ENCODE measurements around the gene IER5L. TPM values are rescaled to one million over a fixed set of nuclear protein-coding genes. Genes with fewer than 3 reads are reported as not detected.

The IER5L gene
- total and polyA plus RNA-seq, 9 of the 15 experiments (the other 6 are each of a cell fraction or from before 2014, with no cell fraction given) = 0.14 to 11.9 (median 0.52) TPM

DNA sequence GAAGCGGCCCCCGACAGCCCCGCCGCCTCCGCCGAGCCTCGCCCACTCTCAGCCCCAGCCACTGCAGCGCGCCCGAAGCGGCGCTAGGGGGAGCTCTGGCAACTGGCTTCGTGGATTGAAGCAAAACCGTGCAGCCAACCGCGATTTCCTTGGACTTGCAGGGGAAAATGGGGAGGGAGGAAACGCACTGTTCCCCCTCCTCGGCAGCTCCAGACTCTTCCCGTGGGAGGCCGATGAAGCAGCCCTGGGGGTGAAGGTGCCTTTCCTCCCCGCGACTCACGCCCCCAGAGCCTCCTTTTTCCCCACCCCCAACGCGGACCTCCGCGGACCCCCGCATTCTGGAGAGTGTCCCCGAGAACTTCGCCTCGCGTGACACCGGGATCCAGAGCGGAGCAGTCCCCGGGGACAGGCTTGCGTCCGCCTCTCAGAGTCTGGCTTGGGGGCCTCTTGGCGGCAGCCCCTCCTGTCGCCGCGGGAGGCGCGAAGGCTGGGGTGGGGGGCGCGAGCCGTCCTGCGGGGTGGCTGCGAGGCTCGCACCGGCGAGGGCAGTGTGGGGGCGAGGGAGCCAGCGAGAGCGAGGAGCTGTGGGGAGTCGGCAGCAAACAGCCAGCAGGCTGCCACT is 3.8 kb downstream of the IER5L start (continued):
- TF ChIP-seq SAFB (IDR thresholded peaks at IDR 0.05; ENCODE audit: borderline replicate concordance, low read depth, low read length) = peak; percentile 89
- no peak for TF ChIP-seq ZNF140 (CRISPR knock-in tag; IDR thresholded peaks at IDR 0.05)
- TF ChIP-seq ZBTB1 (CRISPR knock-in tag; IDR thresholded peaks at IDR 0.05; ENCODE audit: borderline replicate concordance, low read depth) = peak; percentile 86; the same call in 1 of the 2 replicates
- no peak for TF ChIP-seq DIDO1 (tag; IDR thresholded peaks at IDR 0.05; ENCODE audit: low read depth)
- TF ChIP-seq CCNT2 (IDR thresholded peaks at IDR 0.05; ENCODE audit: borderline replicate concordance, extremely low read depth, insufficient read length, low read depth, low read length) = peak; percentile 45
- TF ChIP-seq HNRNPLL (IDR thresholded peaks at IDR 0.05; ENCODE audit: low read depth, low read length, poor library complexity, severe bottlenecking) = peak; percentile 57
- TF ChIP-seq RNF2 (IDR thresholded peaks at IDR 0.05) = 0 out of 2 replicates have a peak, but pooled peaks have one; percentile 21
- no peak for TF ChIP-seq FOXA1 (IDR thresholded peaks at IDR 0.05; ENCODE audit: borderline replicate concordance)
- TF ChIP-seq, protein P1, sequence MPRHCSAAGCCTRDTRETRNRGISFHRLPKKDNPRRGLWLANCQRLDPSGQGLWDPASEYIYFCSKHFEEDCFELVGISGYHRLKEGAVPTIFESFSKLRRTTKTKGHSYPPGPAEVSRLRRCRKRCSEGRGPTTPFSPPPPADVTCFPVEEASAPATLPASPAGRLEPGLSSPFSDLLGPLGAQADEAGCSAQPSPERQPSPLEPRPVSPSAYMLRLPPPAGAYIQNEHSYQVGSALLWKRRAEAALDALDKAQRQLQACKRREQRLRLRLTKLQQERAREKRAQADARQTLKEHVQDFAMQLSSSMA (CRISPR knock-in tag; IDR thresholded peaks at IDR 0.05) = 0 out of 2 replicates have a peak, but pooled peaks have one; percentile 18
- TF ChIP-seq NONO (IDR thresholded peaks at IDR 0.05; ENCODE audit: low read depth in 2 of 2, low read length in 1 of 2) = 0 out of 4 replicates have a peak, but pooled peaks of 1 of the 2 experiments have one; percentile 49
- no peak for TF ChIP-seq TARDBP (IDR thresholded peaks at IDR 0.05)
- no peak for TF ChIP-seq SIRT6 (IDR thresholded peaks at IDR 0.05; ENCODE audit: low read depth, low read length)
- TF ChIP-seq BRCA1 (IDR thresholded peaks at IDR 0.05) = no peak
- 0 out of 2 replicates have a peak, but pooled peaks have one; percentile 24 for TF ChIP-seq BRCA1 (CRISPR knock-in tag; IDR thresholded peaks at IDR 0.05)
- 0 out of 2 replicates have a peak, but pooled peaks have one; percentile 12 for TF ChIP-seq SMARCA4 (IDR thresholded peaks at IDR 0.05)
- peak; percentile 89 for TF ChIP-seq CHD4 (IDR thresholded peaks at IDR 0.05; ENCODE audit: insufficient read depth, insufficient replicate concordance, low read depth, low read length, poor library complexity, severe bottlenecking)
- TF ChIP-seq, protein P2, sequence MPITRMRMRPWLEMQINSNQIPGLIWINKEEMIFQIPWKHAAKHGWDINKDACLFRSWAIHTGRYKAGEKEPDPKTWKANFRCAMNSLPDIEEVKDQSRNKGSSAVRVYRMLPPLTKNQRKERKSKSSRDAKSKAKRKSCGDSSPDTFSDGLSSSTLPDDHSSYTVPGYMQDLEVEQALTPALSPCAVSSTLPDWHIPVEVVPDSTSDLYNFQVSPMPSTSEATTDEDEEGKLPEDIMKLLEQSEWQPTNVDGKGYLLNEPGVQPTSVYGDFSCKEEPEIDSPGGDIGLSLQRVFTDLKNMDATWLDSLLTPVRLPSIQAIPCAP (CRISPR knock-in tag; IDR thresholded peaks at IDR 0.05; ENCODE audit: borderline replicate concordance) = no peak
- TF ChIP-seq ELK1 (CRISPR knock-in tag; IDR thresholded peaks at IDR 0.05) = no peak
- TF ChIP-seq GATAD2A (IDR thresholded peaks at IDR 0.05) = peak; percentile 17
- peak; percentile 60; the same call in 1 of the 2 replicates for TF ChIP-seq ARID2 (IDR thresholded peaks at IDR 0.05)
- TF ChIP-seq ZNF175 (CRISPR knock-in tag; IDR thresholded peaks at IDR 0.05; ENCODE audit: low read depth) = peak; percentile 34; the same call in 1 of the 2 replicates
- TF ChIP-seq CBFA2T2 (conservative IDR thresholded peaks at IDR 0.05) = no peak
- TF ChIP-seq YY1 (IDR thresholded peaks at IDR 0.05; ENCODE audit: borderline replicate concordance in 1 of 3, control insufficient read depth in 1 of 3, extremely low read depth in 1 of 3, insufficient read depth in 3 of 3, insufficient read length in 1 of 3, insufficient replicate concordance in 2 of 3, low read depth in 1 of 3, low read length in 2 of 3) = peak in 1 of 3 experiments; percentile 54
- no peak for TF ChIP-seq ZNF436 (CRISPR knock-in tag; IDR thresholded peaks at IDR 0.05)
- no peak for TF ChIP-seq XRCC3 (IDR thresholded peaks at IDR 0.05)

Data from K562 (cell line).